ENCODE data around the gene WBP2NL.

The WBP2NL gene

DNA sequence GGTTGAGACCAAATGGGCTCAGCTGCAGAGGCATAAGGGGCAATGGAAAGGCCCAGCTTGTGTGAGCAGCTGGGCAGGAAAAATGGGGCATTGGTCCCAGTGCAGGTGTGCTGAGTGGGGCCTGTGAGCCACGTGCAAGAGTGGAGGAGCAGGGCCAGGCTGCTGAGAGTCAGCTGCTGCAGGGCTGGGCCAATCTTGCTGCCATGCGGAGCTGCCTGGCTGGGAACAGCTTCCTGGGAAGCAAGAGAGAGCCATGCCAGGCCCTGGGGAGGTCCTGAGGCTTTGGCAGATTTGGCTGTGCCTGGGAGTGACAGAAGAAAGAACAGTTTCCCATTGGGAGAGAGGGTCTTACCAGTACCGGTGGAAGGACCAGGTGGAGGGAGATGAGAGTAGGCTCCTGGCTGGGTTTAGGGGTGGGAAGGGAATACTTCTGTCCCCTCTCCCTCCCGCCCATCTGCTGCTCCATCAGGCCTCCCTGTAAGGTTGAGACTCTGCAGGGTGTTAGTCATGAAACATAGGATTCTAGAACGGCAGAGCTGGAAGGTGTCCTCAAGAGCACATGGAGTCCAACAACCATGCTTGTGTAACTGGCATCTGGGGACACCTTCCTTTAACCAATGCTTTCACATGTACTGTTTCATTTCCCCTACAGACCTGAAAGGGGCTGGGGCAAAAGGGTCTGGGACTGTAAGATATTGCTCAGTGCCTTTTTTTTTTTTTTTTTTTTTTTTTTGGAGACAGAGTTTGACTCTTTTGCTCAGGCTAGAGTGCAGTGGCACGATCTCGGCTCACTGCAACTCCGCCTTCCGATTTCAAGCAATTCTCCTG, 19.0 kb upstream of the WBP2NL start:
- no peak for DNase-seq (ENCODE audit: low spot score)

GRCh38 chr22:41982865-41983264, 15.7 kb upstream of the WBP2NL start:
- DNase-seq (ENCODE audit: low spot score): no peak

DNA sequence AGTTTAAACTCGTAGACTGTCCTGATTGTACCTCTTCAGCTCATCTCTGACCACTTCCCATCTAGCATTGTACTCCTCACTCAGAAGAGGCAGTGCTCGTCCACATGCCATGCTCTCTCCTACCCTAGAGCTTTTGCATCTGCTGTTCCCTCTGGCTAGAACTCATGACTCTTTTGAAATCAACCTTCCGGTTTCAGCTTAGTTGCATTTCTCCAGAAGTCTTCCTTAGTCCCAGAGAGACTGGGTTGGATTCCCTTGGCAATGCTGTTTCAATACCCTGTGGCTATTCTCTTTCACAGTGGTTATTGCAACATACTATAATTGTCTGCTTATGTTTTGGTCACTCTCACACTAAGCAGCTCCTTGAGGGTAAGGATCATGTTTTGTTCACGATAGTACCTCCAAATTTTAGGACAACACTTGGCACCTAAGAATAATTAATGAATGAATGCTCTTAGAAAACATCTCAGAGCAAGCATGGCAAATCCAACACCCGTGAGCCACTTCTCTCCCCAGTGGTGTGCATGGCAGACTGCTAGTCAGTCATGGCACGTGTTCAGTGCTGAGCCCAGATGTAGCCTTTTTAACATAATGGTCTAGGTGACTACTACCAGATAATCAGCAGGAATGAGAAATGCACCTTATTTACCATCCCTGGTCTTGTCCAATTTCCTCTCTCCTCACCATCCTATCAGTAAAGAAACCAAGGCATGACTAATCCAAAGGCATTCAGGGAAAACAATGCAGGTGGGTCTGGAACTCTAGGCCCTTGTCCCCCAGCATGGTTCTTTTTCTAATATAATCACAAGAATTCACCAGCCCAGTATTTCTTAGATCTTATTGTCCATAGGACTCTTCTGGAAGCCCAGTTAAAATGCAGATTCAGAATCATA, 14.8 kb upstream of the WBP2NL start:
- no peak for DNase-seq (ENCODE audit: low spot score)

DNA sequence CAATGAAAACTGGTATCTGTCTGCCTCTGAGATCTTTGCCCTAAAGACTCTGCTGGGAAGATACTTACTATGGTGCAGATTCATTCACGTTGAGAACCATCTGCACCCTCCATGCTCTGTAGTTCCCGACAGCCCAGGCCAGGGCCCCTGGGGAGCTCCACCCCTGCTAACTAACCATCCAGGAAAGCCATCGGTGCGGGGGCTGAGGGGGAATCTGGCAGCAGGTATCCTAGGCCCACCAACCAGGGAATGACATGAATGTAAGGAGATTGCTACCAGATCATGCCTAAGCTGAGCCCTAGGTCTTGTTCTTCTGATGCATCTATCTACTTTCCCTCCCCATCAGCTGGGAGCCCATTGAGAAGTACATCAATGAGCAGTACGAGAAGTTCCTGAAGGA, 11.3 kb upstream of the WBP2NL start:
- no peak for DNase-seq (ENCODE audit: low spot score)

DNA sequence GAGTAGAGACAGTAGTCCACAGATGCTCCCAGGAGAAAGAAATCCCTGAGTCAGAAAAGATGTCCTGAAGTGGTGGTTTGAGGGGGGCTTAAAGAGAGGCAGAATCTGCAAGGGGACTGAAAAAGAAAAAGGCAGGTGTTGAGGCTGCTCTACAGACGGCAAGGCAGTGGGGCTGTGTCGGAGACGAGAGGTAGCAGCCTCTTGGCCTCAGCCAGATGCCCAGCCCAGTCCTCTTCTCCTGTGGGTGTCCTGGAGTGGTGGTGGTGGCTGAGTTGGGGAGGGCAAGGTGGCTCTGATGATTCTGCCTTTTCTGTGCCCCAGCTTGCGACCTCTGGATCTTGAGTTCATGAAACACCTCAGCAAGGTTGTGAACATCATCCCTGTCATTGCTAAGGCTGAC, 9.3 kb upstream of the WBP2NL start:
- DNase-seq (ENCODE audit: low spot score): no peak

- DNase-seq (ENCODE audit: low spot score): no peak
These were observed 7.5 kb upstream of the WBP2NL start for GRCh38 chr22:41991111-41991510.

- peak; percentile 3 for DNase-seq (ENCODE audit: low spot score)
These were observed 6.1 kb upstream of the WBP2NL start for GRCh38 chr22:41992496-41992895.

- no peak for DNase-seq (ENCODE audit: low spot score)
These were observed 3.4 kb upstream of the WBP2NL start for GRCh38 chr22:41995211-41995610.

- no peak for DNase-seq (ENCODE audit: low spot score)
These were observed 1.8 kb upstream of the WBP2NL start for GRCh38 chr22:41996826-41997225.

GRCh38 chr22:42000466-42000865, 1.9 kb downstream of the WBP2NL start:
- no peak for DNase-seq (ENCODE audit: low spot score)

- DNase-seq (ENCODE audit: low spot score): no peak
These were observed 2.5 kb downstream of the WBP2NL start for GRCh38 chr22:42001121-42001520.

GRCh38 chr22:42001706-42002105, 3.1 kb downstream of the WBP2NL start:
- DNase-seq (ENCODE audit: low spot score): no peak

GRCh38 chr22:42007922-42008321, 9.3 kb downstream of the WBP2NL start:
- no peak for DNase-seq (ENCODE audit: low spot score)

- no peak for DNase-seq (ENCODE audit: low spot score)
These were observed 12.2 kb downstream of the WBP2NL start for GRCh38 chr22:42010778-42011177.

DNA sequence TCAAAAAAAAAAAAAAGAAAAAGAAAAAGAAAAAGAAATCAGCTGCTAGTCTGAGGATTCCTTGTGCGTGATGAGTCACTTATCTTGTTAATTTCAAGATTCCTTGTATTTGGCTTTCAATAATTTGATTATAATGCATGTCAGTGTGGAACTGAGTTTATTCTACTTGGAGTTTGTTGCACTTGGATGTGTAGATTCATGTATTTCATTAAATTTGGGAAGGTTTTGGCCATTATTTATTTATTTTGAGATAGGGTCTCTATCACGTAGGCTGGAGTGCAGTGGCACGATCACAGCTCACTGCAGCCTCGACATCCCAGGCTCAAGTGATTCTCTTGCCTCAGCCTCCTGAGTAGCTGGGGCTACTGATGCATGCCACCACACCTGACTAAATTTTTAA, 14.8 kb downstream of the WBP2NL start:
- no peak for DNase-seq (ENCODE audit: low spot score)

DNA sequence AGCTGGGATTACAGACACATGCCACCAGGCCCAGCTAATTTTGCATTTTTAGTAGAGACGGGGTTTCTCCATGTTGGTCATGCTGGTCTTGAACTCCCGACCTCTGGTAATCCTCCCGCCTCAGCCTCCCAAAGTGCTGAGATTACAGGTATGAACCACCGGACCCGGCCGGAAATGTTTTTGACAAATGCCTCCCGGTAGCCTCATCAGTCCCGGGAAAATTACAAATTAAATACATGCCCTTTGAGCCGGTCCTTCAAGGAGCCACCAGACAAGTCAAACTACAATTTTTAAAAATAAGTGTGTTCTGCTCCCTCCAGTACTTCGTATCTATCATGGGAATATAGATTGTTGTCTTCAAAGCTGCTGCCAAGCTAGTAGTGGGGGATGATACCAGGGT, 17.5 kb downstream of the WBP2NL start:
- DNase-seq (ENCODE audit: low spot score): no peak

GRCh38 chr22:42018224-42018623, 19.6 kb downstream of the WBP2NL start:
- no peak for DNase-seq (ENCODE audit: low spot score)

DNA sequence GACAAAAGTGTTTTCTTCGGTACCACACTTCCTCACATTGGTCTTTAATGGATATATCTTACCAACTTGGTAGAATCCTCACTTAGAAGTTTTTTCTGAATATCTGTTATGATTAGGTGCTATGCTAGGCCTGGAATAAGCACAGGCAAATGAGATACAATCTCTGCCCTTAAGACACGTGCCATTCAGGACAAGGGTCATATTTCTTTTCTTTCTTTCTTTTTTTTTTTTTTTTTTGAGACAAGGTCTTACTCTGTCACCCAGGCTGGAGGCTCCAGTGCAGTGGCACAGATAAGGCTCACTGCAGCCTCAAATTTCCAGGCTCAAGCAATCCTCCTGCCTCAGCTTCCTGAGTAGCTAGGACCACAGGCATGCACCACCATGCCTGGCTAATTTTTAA, 23.0 kb downstream of the WBP2NL start:
- DNase-seq (ENCODE audit: low spot score): no peak

- DNase-seq (ENCODE audit: low spot score): no peak
These were observed 23.7 kb downstream of the WBP2NL start for GRCh38 chr22:42022162-42022847.

DNA sequence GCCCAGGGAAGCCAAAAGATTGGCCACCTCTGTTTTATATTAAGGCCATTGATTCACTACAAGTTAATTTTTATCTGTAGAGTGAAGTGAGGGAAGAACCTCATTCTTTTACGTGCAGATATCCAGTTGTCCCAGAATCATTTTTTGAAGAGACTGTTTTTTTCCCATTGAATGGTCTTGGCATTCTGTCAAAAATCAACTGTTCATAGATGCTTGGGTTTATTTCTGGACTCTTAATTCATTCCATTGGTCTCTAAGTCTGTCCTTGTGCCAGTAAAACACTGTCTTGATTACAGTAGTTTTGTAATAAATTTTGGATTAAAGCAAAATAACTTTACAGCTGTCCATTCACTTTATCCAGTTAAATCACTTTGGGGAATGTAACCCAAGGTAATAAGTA, 26.8 kb downstream of the WBP2NL start:
- no peak for DNase-seq (ENCODE audit: low spot score)

GRCh38 chr22:42026705-42027104, 28.1 kb downstream of the WBP2NL start:
- no peak for DNase-seq (ENCODE audit: low spot score)

Data from AG08396 (cell line).